Lower lobe of right lung (tissue), 2 donors: ENCODE data around the gene OTX1. TPM values are rescaled to one million over a fixed set of nuclear protein-coding genes. Genes with fewer than 3 reads are reported as not detected.
A peak's percentile ranks its signal among the peaks of the same experiment; 100 is the strongest.

Experiments used
- ATAC-seq, 2 donors: fragments of 200-7000 bp; cut with Tn5 transposase; one replicate each; pipeline ENCODE4 v1.9.1; 2020 to 2022; ENCODE audit warnings: mild to moderate bottlenecking in 2 of 2, moderate library complexity in 2 of 2
- DNase-seq: peaks from one replicate; pipeline ENCODE4 v3.0.0-alpha.2; 2020
- H3K27ac ChIP-seq: fragments of 200-600 bp; one replicate; pipeline ENCODE4 v1.8.0; 2022
- H3K27me3 ChIP-seq: fragments of 200-600 bp; one replicate; pipeline ENCODE4 v1.8.0; 2022; ENCODE audit warnings: low read depth
- H3K36me3 ChIP-seq: fragments of 200-600 bp; one replicate; pipeline ENCODE4 v1.8.0; 2022; ENCODE audit warnings: mild to moderate bottlenecking
- H3K4me1 ChIP-seq: fragments of 200-600 bp; one replicate; pipeline ENCODE4 v1.8.0; 2022
- H3K4me3 ChIP-seq: fragments of 200-600 bp; one replicate; pipeline ENCODE4 v1.8.0; 2022; ENCODE audit warnings: mild to moderate bottlenecking
- H3K9me3 ChIP-seq: fragments of 200-600 bp; one replicate; pipeline ENCODE4 v1.8.0; 2022
- intact Hi-C: fragments of 100-400 bp; cut with DNase I; formaldehyde crosslinking; loops from one replicate; pipeline ENCODE4 v1.11.0; 2022
- total RNA-seq: library from RNA; stranded (reverse); fragmentation: NEBNext Ultra II Directional; extraction: Animal tissue kit (Norgen Biotek cat#: 25700); gene quantifications from one replicate; pipeline ENCODE4 v1.2.1, GENCODE V29; 2021
- TF ChIP-seq, protein P1 (sequence below): fragments of 200-600 bp; IDR thresholded peaks from one replicate; pipeline ENCODE4 v1.8.0; 2022; ENCODE audit warnings: antibody characterized with exemption, mild to moderate bottlenecking
- donor health status: DM: no; HTN: yes; CAD: no; lungs with severe emphysema.

OTX1 gene
- total RNA-seq, 1 donor from 2014 or later = 0.27 TPM

DNA sequence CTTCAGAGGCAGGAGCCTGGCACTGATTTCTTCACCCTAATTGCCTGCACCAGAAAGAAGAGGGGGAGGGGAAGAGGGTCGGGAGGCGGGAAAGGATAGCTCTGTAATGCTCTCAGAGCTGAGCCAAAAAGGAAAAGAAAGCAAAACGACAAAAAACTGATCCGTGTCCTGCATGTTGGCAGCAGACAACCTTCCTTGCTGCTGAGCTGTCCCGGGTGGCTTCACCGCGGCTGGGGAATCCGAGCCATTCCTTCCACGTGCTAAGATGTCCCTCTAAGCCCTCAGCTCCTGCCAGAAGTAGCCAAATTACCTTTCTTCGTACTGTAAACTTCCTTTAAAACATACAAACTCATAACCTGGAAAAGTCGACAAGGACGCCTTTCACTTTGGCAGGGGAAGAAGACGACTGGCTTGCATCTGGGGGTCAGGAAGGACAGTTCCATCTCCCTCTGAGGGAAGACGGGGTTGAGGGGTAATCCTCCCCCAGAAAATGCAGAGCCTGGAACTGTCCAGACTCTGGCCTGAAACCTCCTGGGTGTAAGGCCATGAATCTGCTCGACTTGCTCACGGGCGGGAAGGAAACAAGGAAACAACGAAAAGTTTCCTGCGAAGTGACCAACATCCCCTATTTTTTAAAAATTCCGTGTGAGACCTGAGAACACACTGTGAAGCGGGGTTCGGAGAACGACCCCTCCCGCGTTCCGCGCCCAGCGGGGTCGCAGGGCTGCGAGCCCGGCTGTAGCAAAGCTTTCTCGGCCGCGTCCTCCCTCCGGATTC, 7.7 kb downstream of the OTX1 start:
- peak overlapping the region; percentile 2 for H3K4me3 ChIP-seq
- intact Hi-C loops = no loop called here
- DNase-seq (no peak), ATAC-seq (no peak)
- peaks cover 100% of the 10 kb centered on the region for H3K27me3 ChIP-seq
- H3K36me3 ChIP-seq = no peaks in the 10 kb centered on the region
- no peaks in the 10 kb centered on the region for H3K9me3 ChIP-seq
- H3K4me1 ChIP-seq = peaks cover 64% of the 10 kb centered on the region
- no peak overlapping the region for H3K27ac ChIP-seq
- TF ChIP-seq, protein P1, sequence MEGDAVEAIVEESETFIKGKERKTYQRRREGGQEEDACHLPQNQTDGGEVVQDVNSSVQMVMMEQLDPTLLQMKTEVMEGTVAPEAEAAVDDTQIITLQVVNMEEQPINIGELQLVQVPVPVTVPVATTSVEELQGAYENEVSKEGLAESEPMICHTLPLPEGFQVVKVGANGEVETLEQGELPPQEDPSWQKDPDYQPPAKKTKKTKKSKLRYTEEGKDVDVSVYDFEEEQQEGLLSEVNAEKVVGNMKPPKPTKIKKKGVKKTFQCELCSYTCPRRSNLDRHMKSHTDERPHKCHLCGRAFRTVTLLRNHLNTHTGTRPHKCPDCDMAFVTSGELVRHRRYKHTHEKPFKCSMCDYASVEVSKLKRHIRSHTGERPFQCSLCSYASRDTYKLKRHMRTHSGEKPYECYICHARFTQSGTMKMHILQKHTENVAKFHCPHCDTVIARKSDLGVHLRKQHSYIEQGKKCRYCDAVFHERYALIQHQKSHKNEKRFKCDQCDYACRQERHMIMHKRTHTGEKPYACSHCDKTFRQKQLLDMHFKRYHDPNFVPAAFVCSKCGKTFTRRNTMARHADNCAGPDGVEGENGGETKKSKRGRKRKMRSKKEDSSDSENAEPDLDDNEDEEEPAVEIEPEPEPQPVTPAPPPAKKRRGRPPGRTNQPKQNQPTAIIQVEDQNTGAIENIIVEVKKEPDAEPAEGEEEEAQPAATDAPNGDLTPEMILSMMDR = no peak

DNA sequence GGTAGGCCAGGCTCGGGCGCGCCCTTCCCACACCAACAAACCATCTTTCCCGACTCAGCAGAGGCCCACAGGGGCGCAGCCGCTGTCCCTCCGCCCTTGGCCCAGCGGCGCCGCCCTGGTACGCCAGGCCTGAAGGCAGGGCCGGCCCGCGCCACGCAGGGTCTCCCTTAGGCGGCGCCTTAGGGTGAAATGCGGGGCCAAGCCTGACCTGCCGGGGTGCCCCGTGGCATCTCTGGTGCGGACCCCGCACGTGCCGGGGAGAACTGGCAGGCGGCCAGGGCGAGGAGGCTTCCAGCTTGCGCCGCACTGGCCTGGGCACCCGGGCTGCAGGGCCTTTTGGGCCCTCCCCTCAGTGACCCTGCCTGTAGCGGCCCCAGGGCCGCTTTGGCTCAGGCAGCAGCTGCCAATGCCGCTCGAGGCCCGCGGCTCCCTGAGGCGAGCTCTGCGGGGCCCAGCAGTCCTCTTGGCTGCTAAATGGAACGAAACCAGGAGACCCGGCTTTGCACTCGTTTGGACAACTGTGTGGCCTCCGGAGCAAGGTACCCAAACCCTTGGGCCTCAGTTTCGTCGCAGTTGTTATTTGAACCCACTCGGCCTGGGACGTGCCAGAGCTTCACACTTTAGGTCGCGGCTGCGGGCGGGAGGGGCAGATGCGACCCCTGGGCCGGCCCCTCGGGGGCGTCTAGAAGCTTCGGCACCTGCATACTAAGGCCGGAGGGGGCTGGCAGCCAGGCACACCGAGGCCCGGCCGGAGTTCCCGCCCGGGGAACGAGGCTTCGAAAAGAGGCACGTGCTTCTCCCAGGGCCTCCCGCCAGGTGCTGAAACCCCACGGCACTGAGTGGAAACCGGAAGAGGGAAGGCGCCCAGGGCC, 8.5 kb downstream of the OTX1 start:
- H3K36me3 ChIP-seq = no peaks in the 10 kb centered on the region
- intact Hi-C loops = no loop called here
- H3K4me3 ChIP-seq = peak overlapping the region; percentile 2
- TF ChIP-seq, protein P1 = no peak
- H3K9me3 ChIP-seq = no peaks in the 10 kb centered on the region
- H3K4me1 ChIP-seq = peaks cover 56% of the 10 kb centered on the region
- peaks cover 100% of the 10 kb centered on the region for H3K27me3 ChIP-seq
- DNase-seq = no peak
- peak; percentile 44 to 47 for ATAC-seq
- H3K27ac ChIP-seq = no peak overlapping the region

DNA sequence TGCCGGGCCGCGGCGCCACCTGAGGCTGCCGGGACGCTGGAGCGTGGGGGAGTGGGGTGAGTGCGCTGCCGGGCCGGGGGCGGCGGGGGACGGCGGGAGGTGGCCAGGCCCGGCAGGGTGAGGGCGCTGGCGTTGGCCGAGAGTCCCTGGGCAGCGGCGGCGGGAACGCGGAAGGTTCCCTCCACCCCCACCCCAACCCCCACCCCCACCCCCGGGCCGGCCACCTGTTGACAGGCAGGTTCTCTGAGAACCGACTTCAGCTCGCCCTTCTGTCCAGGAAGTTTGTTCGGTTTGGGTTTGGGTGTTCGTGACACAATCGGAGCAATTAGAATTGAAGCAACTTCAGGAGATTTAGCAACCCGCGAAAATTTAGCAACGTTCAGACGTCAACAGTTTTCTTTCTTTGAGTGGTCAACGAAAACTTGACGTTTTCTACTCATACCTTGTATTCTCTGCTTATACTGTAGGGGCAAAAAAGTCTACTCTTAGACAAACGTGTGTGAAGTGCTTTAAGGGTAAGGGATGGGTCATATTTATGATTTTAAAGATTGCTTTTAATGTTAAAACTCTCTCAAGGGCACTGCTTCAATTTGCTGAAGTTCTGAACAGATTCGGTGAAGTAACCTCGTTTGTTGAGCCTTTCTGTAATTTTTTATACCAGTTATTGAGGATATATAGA, 9.3 kb downstream of the OTX1 start:
- Histone ChIP-seq H3K4me3 (no peak overlapping the region), H3K9me3 (no peaks in the 10 kb centered on the region), H3K27me3 (peaks cover 100% of the 10 kb centered on the region), H3K4me1 (peaks cover 51% of the 10 kb centered on the region), H3K27ac (no peak overlapping the region), H3K36me3 (no peaks in the 10 kb centered on the region)
- DNase-seq = no peak
- intact Hi-C loops = no loop called here
- ATAC-seq = peak in 1 of 2 donors; percentile 9
- TF ChIP-seq, protein P1 = no peak

DNA sequence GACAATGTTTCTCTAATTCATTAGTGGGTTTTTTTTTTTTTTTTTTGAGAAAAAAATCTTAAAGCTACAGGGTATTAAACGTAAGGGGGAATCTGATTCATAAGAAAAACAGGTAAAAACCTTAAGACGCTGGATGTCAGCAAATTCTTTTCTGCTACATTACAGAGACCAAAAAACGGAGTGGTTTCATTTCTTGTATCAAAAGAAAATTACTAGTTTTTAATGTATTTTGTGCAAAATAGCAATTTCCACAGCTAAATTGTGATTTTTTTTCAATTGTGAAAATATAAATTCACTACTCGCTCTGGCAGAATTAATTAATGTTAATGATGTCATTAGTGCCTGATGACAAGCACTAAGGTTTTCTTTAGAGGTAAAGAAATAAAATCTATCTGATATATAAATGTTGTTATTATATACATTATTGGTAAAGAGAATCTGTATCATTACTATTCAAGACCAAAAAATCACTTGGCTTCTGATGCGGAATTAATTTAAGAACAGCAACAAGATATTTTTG, 9.9 kb downstream of the OTX1 start:
- no peak for DNase-seq
- intact Hi-C loops = no loop called here
- no peak overlapping the region for H3K27ac ChIP-seq
- H3K4me3 ChIP-seq = no peak overlapping the region
- TF ChIP-seq, protein P1 = no peak
- H3K9me3 ChIP-seq = no peaks in the 10 kb centered on the region
- peaks cover 46% of the 10 kb centered on the region for H3K4me1 ChIP-seq
- ATAC-seq = no peak
- peaks cover 100% of the 10 kb centered on the region for H3K27me3 ChIP-seq
- no peaks in the 10 kb centered on the region for H3K36me3 ChIP-seq

DNA sequence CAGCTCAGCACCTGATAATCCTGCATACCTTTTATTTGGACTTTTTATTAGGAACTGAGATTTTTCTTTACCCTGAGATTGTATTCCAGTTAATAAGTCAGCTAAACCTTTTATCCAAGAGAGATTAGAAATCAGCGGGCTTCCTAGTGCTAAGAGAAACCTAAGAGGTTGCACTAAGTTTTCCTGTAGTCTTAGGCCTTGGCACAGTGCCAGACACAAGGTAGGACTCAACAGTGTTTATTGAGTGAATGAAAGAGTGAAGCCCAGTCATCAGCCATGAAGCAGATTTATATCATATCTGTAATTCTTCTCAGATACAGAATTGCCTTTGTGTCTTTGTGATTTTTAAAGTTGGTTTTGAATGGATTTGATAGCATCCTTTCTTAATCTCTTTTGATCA, 13.6 kb downstream of the OTX1 start:
- TF ChIP-seq, protein P1 = no peak
- ATAC-seq (no peak), DNase-seq (no peak)
- peaks cover 11% of the 10 kb centered on the region for H3K4me1 ChIP-seq
- H3K9me3 ChIP-seq = no peaks in the 10 kb centered on the region
- no peak overlapping the region for H3K27ac ChIP-seq
- H3K27me3 ChIP-seq = peaks cover 90% of the 10 kb centered on the region
- no peak overlapping the region for H3K4me3 ChIP-seq
- H3K36me3 ChIP-seq = no peaks in the 10 kb centered on the region
- intact Hi-C loops = no loop called here
